Calu3 (cell line): Measurements from ENCODE around the gene POU4F3. TPM values are rescaled to one million over a fixed set of nuclear protein-coding genes. Genes with fewer than 3 reads are reported as not detected.
A peak's percentile ranks its signal among the peaks of the same experiment; 100 is the strongest.

Experiments
- BruUV-seq: library from RNA; stranded (reverse); fragments of 400-500 nt; replicated peaks from 2 replicates; lab custom pipeline; 2021; lab: Mats Ljungman, UMichigan
- CTCF ChIA-PET: fragments of 300-600 bp; sonication (Branson Sonifier 250); formaldehyde crosslinking; loops from one replicate; lab custom pipeline; 2022; ENCODE audit warnings: antibody characterized with exemption; lab: Charles Lee
- DNase-seq: peaks from one replicate; pipeline ENCODE4 v3.0.0; 2022
- H3K27ac Mint-ChIP-seq: one replicate; pipeline ENCODE4 v1.8.0; 2022; ENCODE audit warnings: mixed read lengths; ENCODE audit not compliant: unreplicated experiment
- H3K27me3 Mint-ChIP-seq: one replicate; pipeline ENCODE4 v1.8.0; 2022; ENCODE audit warnings: mixed read lengths; ENCODE audit not compliant: unreplicated experiment
- H3K36me3 Mint-ChIP-seq: one replicate; pipeline ENCODE4 v1.8.0; 2022; ENCODE audit warnings: mild to moderate bottlenecking, moderate library complexity, mixed read lengths; ENCODE audit not compliant: insufficient read depth, unreplicated experiment
- H3K4me1 Mint-ChIP-seq: one replicate; pipeline ENCODE4 v1.8.0; 2022; ENCODE audit warnings: mild to moderate bottlenecking, low read depth, mixed read lengths; ENCODE audit not compliant: unreplicated experiment
- H3K4me3 Mint-ChIP-seq: one replicate; pipeline ENCODE4 v1.8.0; 2022; ENCODE audit warnings: mild to moderate bottlenecking, low read depth, moderate library complexity, mixed read lengths; ENCODE audit not compliant: unreplicated experiment
- H3K9me3 Mint-ChIP-seq: one replicate; pipeline ENCODE4 v1.8.0; 2022; ENCODE audit warnings: low read depth, mixed read lengths; ENCODE audit not compliant: unreplicated experiment
- CTCF ChIP-seq: fragments of 200-600 bp; IDR thresholded peaks from one replicate; pipeline ENCODE4 v1.8.0; 2022; ENCODE audit warnings: antibody characterized with exemption; ENCODE audit not compliant: unreplicated experiment
- intact Hi-C: fragments of 100-400 bp; cut with micrococcal nuclease; formaldehyde crosslinking; loops from one replicate; pipeline ENCODE4 v1.10.0; 2022; ENCODE audit not compliant: unreplicated experiment
- total RNA-seq: library from RNA; stranded (reverse); gene quantifications from 2 replicates; pipeline ENCODE4 v1.2.3, GENCODE V29; 2022

POU4F3 gene
- total RNA-seq, 1 experiment from 2014 or later, result 0.19 TPM

- peaks cover 10% of the 10 kb centered on the region for H3K36me3 Mint-ChIP-seq
- peak overlapping the region; percentile 37 for H3K27ac Mint-ChIP-seq
- no peak for TF ChIP-seq CTCF
- peaks cover 100% of the 10 kb centered on the region for H3K27me3 Mint-ChIP-seq
- peaks cover 13% of the 10 kb centered on the region for H3K4me1 Mint-ChIP-seq
- DNase-seq, result no peak
- peak overlapping the region; percentile 83 for H3K4me3 Mint-ChIP-seq
- H3K9me3 Mint-ChIP-seq, result no peaks in the 10 kb centered on the region
- CTCF ChIA-PET, result no interaction called here
- intact Hi-C loops, result no loop called here
- BruUV-seq, result no TSS peak
These were observed 711 bp upstream of the POU4F3 start for GRCh38 chr5:146337928-146338327.

- peaks cover 100% of the 10 kb centered on the region for H3K27me3 Mint-ChIP-seq
- H3K36me3 Mint-ChIP-seq, result peaks cover 10% of the 10 kb centered on the region
- CTCF ChIA-PET, result no interaction called here
- no TSS peak for BruUV-seq
- no peaks in the 10 kb centered on the region for H3K9me3 Mint-ChIP-seq
- H3K27ac Mint-ChIP-seq, result no peak overlapping the region
- H3K4me3 Mint-ChIP-seq, result peak overlapping the region; percentile 83
- DNase-seq, result no peak
- H3K4me1 Mint-ChIP-seq, result peaks cover 13% of the 10 kb centered on the region
- no peak for TF ChIP-seq CTCF
- intact Hi-C loops, result no loop called here
These were observed 1.1 kb downstream of the POU4F3 start for GRCh38 chr5:146339715-146340259.

GRCh38 chr5:146340260-146341081 is 1.8 kb downstream of the POU4F3 start:
- BruUV-seq, result no TSS peak
- no peaks in the 10 kb centered on the region for H3K9me3 Mint-ChIP-seq
- intact Hi-C loops, result no loop called here
- no peak overlapping the region for H3K4me3 Mint-ChIP-seq
- CTCF ChIA-PET, result no interaction called here
- peaks cover 13% of the 10 kb centered on the region for H3K4me1 Mint-ChIP-seq
- H3K27ac Mint-ChIP-seq, result no peak overlapping the region
- peaks cover 100% of the 10 kb centered on the region for H3K27me3 Mint-ChIP-seq
- peaks cover 10% of the 10 kb centered on the region for H3K36me3 Mint-ChIP-seq
- no peak for TF ChIP-seq CTCF
- DNase-seq, result no peak

- Mint-ChIP-seq H3K4me1 (peaks cover 13% of the 10 kb centered on the region), H3K36me3 (peaks cover 10% of the 10 kb centered on the region), H3K9me3 (no peaks in the 10 kb centered on the region), H3K27me3 (peaks cover 100% of the 10 kb centered on the region), H3K27ac (no peak overlapping the region), H3K4me3 (no peak overlapping the region)
- DNase-seq, result no peak
- intact Hi-C loops, result no loop called here
- no TSS peak for BruUV-seq
- TF ChIP-seq CTCF, result no peak
- CTCF ChIA-PET, result no interaction called here
These were observed 3.2 kb downstream of the POU4F3 start for GRCh38 chr5:146341854-146342253.
